Panc1 (cell line): ENCODE data around the gene SYNRG. TPM values are rescaled to one million over a fixed set of nuclear protein-coding genes. Genes with fewer than 3 reads are reported as not detected.
"Not testable (repeated sequence)": the region's sequence is repeated elsewhere in the genome, so short reads cannot be mapped to it uniquely, and the experiment has no call there.

Source experiments
- ATAC-seq: fragments of 200-7000 bp; cut with Tn5 transposase; 2 replicates; pipeline ENCODE4 v1.9.1; 2020; ENCODE audit warnings: mild to moderate bottlenecking, moderate library complexity
- BruUV-seq: library from RNA; stranded (reverse); fragments of 400-500 nt; replicated peaks from 2 replicates; lab custom pipeline; 2021; lab: Mats Ljungman, UMichigan
- CTCF ChIA-PET: fragments of 300-600 bp; sonication (Branson Sonifier 250); formaldehyde crosslinking; loops from one replicate; lab custom pipeline; 2022; ENCODE audit warnings: antibody characterized with exemption; lab: Charles Lee
- POLR2A ChIA-PET: fragments of 300-600 bp; sonication (Branson Sonifier 250); formaldehyde crosslinking; loops from one replicate; lab custom pipeline; 2022; ENCODE audit warnings: antibody characterized with exemption; lab: Charles Lee
- DNase-seq: peaks from one replicate; pipeline ENCODE4 v3.0.0-alpha.2; 2010; ENCODE audit warnings: low read depth, low spot score
- H3K27ac ChIP-seq: 2 replicates; pipeline ENCODE4 v1.5.1; 2011; ENCODE audit warnings: mild to moderate bottlenecking, low read length, inconsistent platforms
- H3K27me3 ChIP-seq: fragments of 200-500 bp; sonication (Bioruptor generic); 2 replicates; pipeline ENCODE4 v1.6.0; 2014; ENCODE audit warnings: low read length, inconsistent platforms; ENCODE audit not compliant: control insufficient read depth, insufficient read depth
- H3K36me3 ChIP-seq: fragments of 200-500 bp; sonication (Bioruptor generic); 2 replicates; pipeline ENCODE4 v1.5.1; 2014; ENCODE audit warnings: inconsistent platforms, mild to moderate bottlenecking, low read length, moderate library complexity; ENCODE audit not compliant: control insufficient read depth, insufficient read depth
- H3K4me1 ChIP-seq: 2 replicates; pipeline ENCODE4 v1.5.1; 2011; ENCODE audit warnings: inconsistent platforms, mild to moderate bottlenecking, low read length, moderate library complexity; ENCODE audit not compliant: control insufficient read depth, insufficient read depth
- H3K4me3 ChIP-seq, 2 experiments: 2 replicates each; pipeline ENCODE4 v1.5.1; 2011 to 2012; ENCODE audit warnings: low read depth in 2 of 2, low read length in 2 of 2, mild to moderate bottlenecking in 2 of 2, inconsistent platforms in 1 of 2, moderate library complexity in 1 of 2
- H3K9me3 ChIP-seq: fragments of 200-500 bp; sonication (Bioruptor generic); 2 replicates; pipeline ENCODE4 v1.5.1; 2014; ENCODE audit warnings: low read depth, mild to moderate bottlenecking, inconsistent platforms, low read length, moderate library complexity; ENCODE audit not compliant: control insufficient read depth, insufficient read depth
- CTCF ChIP-seq: fragments of 450-650 bp; IDR thresholded peaks from 2 replicates; pipeline ENCODE4 v1.5.1; 2017; ENCODE audit warnings: mild to moderate bottlenecking
- POLR2AphosphoS5 ChIP-seq: IDR thresholded peaks from 2 replicates; pipeline ENCODE4 v1.6.1; 2012; ENCODE audit warnings: mild to moderate bottlenecking, low read depth, low read length, moderate library complexity
- REST ChIP-seq, 2 experiments: IDR thresholded peaks; 2 replicates each; pipeline ENCODE4 v1.6.1; 2011 to 2012; ENCODE audit warnings: low read depth in 2 of 2, control low read depth in 1 of 2, low read length in 1 of 2, mild to moderate bottlenecking in 1 of 2, moderate library complexity in 1 of 2; ENCODE audit not compliant: insufficient read depth in 1 of 2
- SIN3A ChIP-seq: IDR thresholded peaks from 2 replicates; pipeline ENCODE4 v1.6.1; 2012; ENCODE audit warnings: low read depth, mild to moderate bottlenecking, low read length, moderate library complexity, borderline replicate concordance; ENCODE audit not compliant: insufficient read depth
- TCF7L2 ChIP-seq: IDR thresholded peaks from 2 replicates; pipeline ENCODE4 v1.6.1; 2011; ENCODE audit warnings: mild to moderate bottlenecking, low read depth, low read length, inconsistent platforms
- in situ Hi-C: cut with HindIII; loops from 2 replicates; pipeline ENCODE4 v1.10.0; 2016; ENCODE audit warnings: low sequenced_read_pairs, low pct_unique_long_range_greater_than_20kb
- intact Hi-C: fragments of 100-400 bp; cut with micrococcal nuclease; formaldehyde crosslinking; loops from one replicate; pipeline ENCODE4 v1.10.0; 2022; ENCODE audit not compliant: unreplicated experiment
- total RNA-seq: library from RNA; stranded (reverse); gene quantifications from one replicate; pipeline ENCODE4 v1.2.1, GENCODE V29; 2021; ENCODE audit not compliant: unreplicated experiment

SYNRG gene
- total RNA-seq, 1 experiment from 2014 or later, result 30.8 TPM

GRCh38 chr17:37512442-37513068 is 96.7 kb downstream of the SYNRG start:
- CTCF ChIA-PET, result no interaction called here
- intact Hi-C loops, result no loop called here
- no peaks in the 10 kb centered on the region for H3K27me3 ChIP-seq
- ATAC-seq, result no peak
- TF ChIP-seq REST (IDR thresholded peaks at IDR 0.05; ENCODE audit: insufficient read depth in 1 of 2, low read depth in 2 of 2, low read length in 1 of 2) (no peak), POLR2AphosphoS5 (no peak), CTCF (no peak), TCF7L2 (no peak), SIN3A (no peak)
- POLR2A ChIA-PET, result no interaction called here
- no peaks in the 10 kb centered on the region; the same call in 1 of the 2 replicates for H3K36me3 ChIP-seq
- in situ Hi-C loops, result no loop called here
- no peak overlapping the region for H3K27ac ChIP-seq
- H3K4me1 ChIP-seq, result no peaks in the 10 kb centered on the region
- H3K9me3 ChIP-seq, result no peaks in the 10 kb centered on the region
- H3K4me3 ChIP-seq, result no peak overlapping the region
- no peak for DNase-seq
- BruUV-seq, result no TSS peak

GRCh38 chr17:37511642-37512041 is 97.6 kb downstream of the SYNRG start:
- in situ Hi-C loops, H3K36me3 ChIP-seq: not testable (repeated sequence)

GRCh38 chr17:37510056-37510455 is 99.2 kb downstream of the SYNRG start:
- Histone ChIP-seq H3K9me3 (no peaks in the 10 kb centered on the region), H3K27me3 (no peaks in the 10 kb centered on the region), H3K36me3 (no peaks in the 10 kb centered on the region; the same call in 1 of the 2 replicates), H3K27ac (no peak overlapping the region), H3K4me1 (no peaks in the 10 kb centered on the region), H3K4me3 (no peak overlapping the region)
- ChIA-PET POLR2A (no interaction called here), CTCF (no interaction called here)
- TF ChIP-seq REST (IDR thresholded peaks at IDR 0.05; ENCODE audit: insufficient read depth in 1 of 2, low read depth in 2 of 2, low read length in 1 of 2) (no peak), TCF7L2 (no peak), SIN3A (no peak), POLR2AphosphoS5 (no peak), CTCF (no peak)
- no TSS peak for BruUV-seq
- intact Hi-C loops (no loop called here), in situ Hi-C loops (no loop called here)
- no peak for ATAC-seq
- DNase-seq, result no peak

More at GRCh38 chr17:37511642-37512041, 97.6 kb downstream of the SYNRG start:
- DNase-seq, POLR2A ChIA-PET, H3K4me1 ChIP-seq, H3K4me3 ChIP-seq, intact Hi-C loops, ATAC-seq, H3K9me3 ChIP-seq, H3K27me3 ChIP-seq, BruUV-seq, H3K27ac ChIP-seq: not testable (repeated sequence)
- CTCF ChIA-PET, result interaction anchor here (0.7 kb wide), 1 partner anchor 269 kb away, joined by 3 read pairs; no protein-coding TSS in a partner anchor
